Testis (tissue), 3 donors: ENCODE results near the gene PIEZO2. TPM values are rescaled to one million over a fixed set of nuclear protein-coding genes. Genes with fewer than 3 reads are reported as not detected.

Experiments
- DNase-seq: peaks from one replicate; pipeline ENCODE4 v3.0.0-alpha.2; 2019
- H3K27ac ChIP-seq, 2 donors: fragments of 200-600 bp; sonication (generic); one replicate each; pipeline ENCODE4 v1.5.1; 2019
- H3K27me3 ChIP-seq: fragments of 200-600 bp; sonication (generic); one replicate; pipeline ENCODE4 v1.5.1; 2019
- H3K36me3 ChIP-seq: fragments of 200-600 bp; sonication (generic); one replicate; pipeline ENCODE4 v1.5.1; 2017; ENCODE audit warnings: low read depth; ENCODE audit errors: missing control alignments
- H3K4me1 ChIP-seq: fragments of 200-600 bp; sonication (generic); one replicate; pipeline ENCODE4 v1.5.1; 2019
- H3K4me3 ChIP-seq, 2 donors: fragments of 200-600 bp; sonication (generic); one replicate each; pipeline ENCODE4 v1.5.1; 2017 to 2019
- H3K9me3 ChIP-seq: fragments of 200-600 bp; sonication (generic); one replicate; pipeline ENCODE4 v1.5.1; 2017
- POLR2A ChIP-seq: fragments of 450-650 bp; IDR thresholded peaks from one replicate; pipeline ENCODE4 v1.6.1; 2017; ENCODE audit warnings: antibody characterized with exemption, mild to moderate bottlenecking, moderate library complexity
- WGBS, 2 donors: methylation state at CpG; one replicate each; pipeline ENCODE4 v1.1.5; 2018; 5-methylcytosine and 5-hydroxymethylcytosine counted together
- intact Hi-C: fragments of 100-400 bp; cut with DNase I; formaldehyde crosslinking; loops from one replicate; pipeline ENCODE4 v1.15.1; 2023; ENCODE audit warnings: low total_unique reads
- polyA plus RNA-seq: library from polyadenylated mRNA; stranded (reverse); fragments of 350-450 nt; fragmentation: Illumina TruSeq; extraction: RNeasy Lipid Tissue Mini Kit (QIAGEN cat#74804); gene quantifications from one replicate; pipeline ENCODE4 v1.2.3, GENCODE V29; 2014; ENCODE audit warnings: low read depth, low replicate concordance; ENCODE audit not compliant: insufficient read depth
- total RNA-seq, 2 donors: library from RNA; depleted of rRNA; stranded (reverse); fragments of >200 nt; gene quantifications; one replicate each; pipeline ENCODE4 v1.2.3, GENCODE V29; 2016
- TF ChIP-seq, protein P1 (sequence below), 3 experiments: fragments of 450-650 bp in 2 of 3; fragments of 200-600 bp in 1 of 3; sonication (generic) in 1 of 3; IDR thresholded peaks; one replicate each; pipeline ENCODE4 v1.5.1; 2016 to 2019; ENCODE audit warnings: antibody characterized with exemption in 3 of 3, mild to moderate bottlenecking in 2 of 3, moderate library complexity in 1 of 3

PIEZO2 gene
- total and polyA plus RNA-seq, 3 donors from 2014 or later: 2.3 to 3.5 (median 3.0) TPM

DNA sequence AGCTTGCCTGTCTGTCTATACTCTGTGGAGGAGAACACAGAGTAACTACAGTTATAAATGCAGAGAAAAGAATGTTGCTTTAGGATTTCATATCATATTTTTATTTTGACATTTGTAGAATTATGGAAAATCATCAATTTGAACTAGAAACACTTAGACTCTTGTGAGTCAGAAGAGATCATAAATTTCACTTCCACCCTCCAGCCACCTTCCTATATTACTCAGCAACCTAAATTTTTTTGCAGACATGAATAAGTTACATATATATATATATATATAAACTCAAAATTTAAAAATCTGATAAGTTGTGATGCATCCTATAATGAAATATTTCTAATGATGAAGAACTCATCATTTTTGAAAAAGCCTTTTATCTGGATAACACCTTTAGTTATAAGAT lies 172.3 kb downstream of the PIEZO2 start:
- DNase-seq: no peak
- no peaks in the 10 kb centered on the region for H3K27me3 ChIP-seq
- TF ChIP-seq, protein P1, sequence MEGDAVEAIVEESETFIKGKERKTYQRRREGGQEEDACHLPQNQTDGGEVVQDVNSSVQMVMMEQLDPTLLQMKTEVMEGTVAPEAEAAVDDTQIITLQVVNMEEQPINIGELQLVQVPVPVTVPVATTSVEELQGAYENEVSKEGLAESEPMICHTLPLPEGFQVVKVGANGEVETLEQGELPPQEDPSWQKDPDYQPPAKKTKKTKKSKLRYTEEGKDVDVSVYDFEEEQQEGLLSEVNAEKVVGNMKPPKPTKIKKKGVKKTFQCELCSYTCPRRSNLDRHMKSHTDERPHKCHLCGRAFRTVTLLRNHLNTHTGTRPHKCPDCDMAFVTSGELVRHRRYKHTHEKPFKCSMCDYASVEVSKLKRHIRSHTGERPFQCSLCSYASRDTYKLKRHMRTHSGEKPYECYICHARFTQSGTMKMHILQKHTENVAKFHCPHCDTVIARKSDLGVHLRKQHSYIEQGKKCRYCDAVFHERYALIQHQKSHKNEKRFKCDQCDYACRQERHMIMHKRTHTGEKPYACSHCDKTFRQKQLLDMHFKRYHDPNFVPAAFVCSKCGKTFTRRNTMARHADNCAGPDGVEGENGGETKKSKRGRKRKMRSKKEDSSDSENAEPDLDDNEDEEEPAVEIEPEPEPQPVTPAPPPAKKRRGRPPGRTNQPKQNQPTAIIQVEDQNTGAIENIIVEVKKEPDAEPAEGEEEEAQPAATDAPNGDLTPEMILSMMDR (IDR thresholded peaks at IDR 0.05): no peak
- no peak for TF ChIP-seq POLR2A
- no peak overlapping the region for H3K4me3 ChIP-seq
- H3K4me1 ChIP-seq: no peaks in the 10 kb centered on the region
- H3K27ac ChIP-seq: no peak overlapping the region
- intact Hi-C loops: no loop called here
- H3K9me3 ChIP-seq: no peaks in the 10 kb centered on the region
- H3K36me3 ChIP-seq: no peaks in the 10 kb centered on the region

- H3K4me1 ChIP-seq: no peaks in the 10 kb centered on the region
- intact Hi-C loops: no loop called here
- H3K27me3 ChIP-seq: no peaks in the 10 kb centered on the region
- H3K36me3 ChIP-seq: no peaks in the 10 kb centered on the region
- H3K9me3 ChIP-seq: no peaks in the 10 kb centered on the region
- no peak for DNase-seq
- 73% methylated on average over 10 of the region's 10 CpGs for whole genome bisulfite sequencing, 2 donors
- no peak overlapping the region for H3K27ac ChIP-seq
- H3K4me3 ChIP-seq: no peak overlapping the region
- no peak for TF ChIP-seq POLR2A
- TF ChIP-seq, protein P1 (IDR thresholded peaks at IDR 0.05): no peak
Observed at GRCh38 chr18:10973567-10974203, 175.7 kb downstream of the PIEZO2 start.

GRCh38 chr18:10971717-10972116 lies 177.7 kb downstream of the PIEZO2 start:
- Histone ChIP-seq H3K27me3 (no peaks in the 10 kb centered on the region), H3K36me3 (no peaks in the 10 kb centered on the region), H3K27ac (no peak overlapping the region), H3K9me3 (no peaks in the 10 kb centered on the region), H3K4me3 (no peak overlapping the region), H3K4me1 (no peaks in the 10 kb centered on the region)
- TF ChIP-seq POLR2A: no peak
- TF ChIP-seq, protein P1 (IDR thresholded peaks at IDR 0.05): no peak
- intact Hi-C loops: no loop called here
- DNase-seq: no peak
- WGBS, 2 donors: 83 to 89% methylated on average over 4 of the region's 4 CpGs

GRCh38 chr18:10965119-10965518 lies 184.2 kb downstream of the PIEZO2 start:
- no peaks in the 10 kb centered on the region for H3K9me3 ChIP-seq
- no peak overlapping the region for H3K4me3 ChIP-seq
- no peak for DNase-seq
- no peak for TF ChIP-seq POLR2A
- TF ChIP-seq, protein P1 (IDR thresholded peaks at IDR 0.05): no peak
- no peaks in the 10 kb centered on the region for H3K36me3 ChIP-seq
- H3K27me3 ChIP-seq: no peaks in the 10 kb centered on the region
- no peak overlapping the region for H3K27ac ChIP-seq
- 70 to 74% methylated on average over 2 of the region's 2 CpGs for WGBS, 2 donors
- intact Hi-C loops: no loop called here
- H3K4me1 ChIP-seq: no peaks in the 10 kb centered on the region

DNA sequence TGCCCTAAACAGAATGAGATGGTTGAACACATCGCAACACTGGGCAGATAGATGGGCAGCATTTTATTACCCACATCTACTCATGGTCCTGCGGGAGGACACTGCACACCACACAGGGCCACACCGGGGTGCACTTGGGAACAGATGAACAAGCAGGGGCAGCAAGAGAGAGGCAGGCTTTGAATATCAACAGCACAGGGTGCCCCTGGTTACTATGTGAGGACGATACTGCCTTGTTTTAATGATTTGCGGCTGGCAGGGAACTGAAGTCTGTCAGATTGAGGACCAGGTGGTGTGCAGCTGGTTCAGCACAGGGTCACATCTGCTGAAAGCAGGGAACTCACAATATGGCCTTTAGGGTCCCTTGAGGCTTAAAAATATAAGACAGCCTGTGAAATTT lies 195.7 kb downstream of the PIEZO2 start:
- no peak for TF ChIP-seq POLR2A
- TF ChIP-seq, protein P1 (IDR thresholded peaks at IDR 0.05): no peak
- no peak for DNase-seq
- H3K9me3 ChIP-seq: no peaks in the 10 kb centered on the region
- intact Hi-C loops: no loop called here
- no peaks in the 10 kb centered on the region for H3K4me1 ChIP-seq
- H3K36me3 ChIP-seq: no peaks in the 10 kb centered on the region
- H3K27ac ChIP-seq: no peak overlapping the region
- no peak overlapping the region for H3K4me3 ChIP-seq
- 65 to 73% methylated on average over 5 of the region's 5 CpGs for WGBS, 2 donors
- H3K27me3 ChIP-seq: no peaks in the 10 kb centered on the region
